Fibroblast of lung (primary cell): ENCODE results near the gene EREG. TPM values are rescaled to one million over a fixed set of nuclear protein-coding genes. Genes with fewer than 3 reads are reported as not detected.

Experiments used
- DNase-seq, 2 donors: peaks; one replicate each; pipeline versions ENCODE4 v3.0.0 to v3.0.0-alpha.2; 2010; ENCODE audit warnings: low read depth in 2 of 2
- H2AFZ ChIP-seq: 2 replicates; pipeline ENCODE4 v1.5.1; 2012; ENCODE audit warnings: low read length, control low read depth, inconsistent platforms
- H3K27ac ChIP-seq: 2 replicates; pipeline ENCODE4 v1.5.1; 2011; ENCODE audit warnings: low read length, control low read depth; ENCODE audit not compliant: insufficient read depth
- H3K27me3 ChIP-seq: 2 replicates; pipeline ENCODE4 v1.5.1; 2011; ENCODE audit warnings: mild to moderate bottlenecking, low read length; ENCODE audit not compliant: control insufficient read depth, insufficient read depth
- H3K36me3 ChIP-seq: 2 replicates; pipeline ENCODE4 v1.5.1; 2011; ENCODE audit warnings: low read length; ENCODE audit not compliant: control insufficient read depth, insufficient read depth
- H3K4me1 ChIP-seq: 2 replicates; pipeline ENCODE4 v1.5.1; 2011; ENCODE audit warnings: low read length; ENCODE audit not compliant: control insufficient read depth, insufficient read depth; ENCODE audit errors: extremely low read depth
- H3K4me2 ChIP-seq: 2 replicates; pipeline ENCODE4 v1.5.1; 2011; ENCODE audit warnings: low read length, control low read depth; ENCODE audit not compliant: insufficient read depth; ENCODE audit errors: extremely low read depth
- H3K4me3 ChIP-seq, 4 experiments: fragments of 200-600 bp in 1 of 4; sonication (generic) in 1 of 4; replicated peaks in 1 of 4; 2 replicates each; pipeline ENCODE4 v1.5.1; 2011 to 2016; ENCODE audit warnings: low read length in 4 of 4, low read depth in 3 of 4, mild to moderate bottlenecking in 3 of 4, control low read depth in 2 of 4, inconsistent platforms in 1 of 4, mixed read lengths in 1 of 4; ENCODE audit not compliant: insufficient read depth in 1 of 4; ENCODE audit errors: control extremely low read depth in 1 of 4
- H3K79me2 ChIP-seq: 2 replicates; pipeline ENCODE4 v1.5.1; 2012; ENCODE audit warnings: mild to moderate bottlenecking, low read length, inconsistent platforms; ENCODE audit not compliant: control insufficient read depth, insufficient read depth
- H3K9ac ChIP-seq: 2 replicates; pipeline ENCODE4 v1.5.1; 2011; ENCODE audit warnings: mild to moderate bottlenecking, low read length, control low read depth; ENCODE audit not compliant: insufficient read depth
- H3K9me3 ChIP-seq: 2 replicates; pipeline ENCODE4 v1.5.1; 2012; ENCODE audit warnings: low read depth, low read length; ENCODE audit not compliant: control insufficient read depth, insufficient read depth
- H4K20me1 ChIP-seq: 2 replicates; pipeline ENCODE4 v1.5.1; 2011; ENCODE audit warnings: low read length; ENCODE audit not compliant: control insufficient read depth, insufficient read depth; ENCODE audit errors: extremely low read depth
- CTCF ChIP-seq, 2 donors: IDR thresholded peaks in 1 of 2; conservative IDR thresholded peaks in 1 of 2; 1 replicate in 1 of 2; 2 replicates in 1 of 2; pipeline ENCODE4 v1.5.1; 2011 to 2012; ENCODE audit warnings: low read length in 2 of 2, control low read depth in 1 of 2, inconsistent platforms in 1 of 2, low read depth in 1 of 2, mild to moderate bottlenecking in 1 of 2
- EZH2 ChIP-seq: IDR thresholded peaks from 2 replicates; pipeline ENCODE4 v1.5.1; 2012; ENCODE audit warnings: low read length, control low read depth, mild to moderate bottlenecking; ENCODE audit errors: missing control alignments
- polyA plus RNA-seq, 2 donors: library from polyadenylated mRNA; depleted of rRNA in 1 of 2; stranded (reverse) in 1 of 2; unstranded in 1 of 2; fragments of >200 nt; gene quantifications; 2 replicates each; pipeline ENCODE4 v1.2.1, GENCODE V29; 2011 to 2012; ENCODE audit warnings: missing spikeins in 1 of 2
- total RNA-seq: library from RNA; depleted of rRNA; stranded (reverse); fragments of >200 nt; gene quantifications from 2 replicates; pipeline ENCODE4 v1.2.1, GENCODE V29; 2014

Gene EREG
- total and polyA plus RNA-seq, 2 donors (not counting 1 experiment from before 2014, with no cell fraction given): 0.41 to 9.9 TPM

GRCh38 chr4:74391346-74391745, 26.4 kb downstream of the EREG start:
- no peak overlapping the region for H3K27ac ChIP-seq
- H3K9ac ChIP-seq: no peak overlapping the region
- no peaks in the 10 kb centered on the region for H3K36me3 ChIP-seq
- peaks cover 7% of the 10 kb centered on the region for H3K4me1 ChIP-seq
- no peak overlapping the region for H2AFZ ChIP-seq
- no peak overlapping the region for H3K4me3 ChIP-seq
- H3K9me3 ChIP-seq: no peaks in the 10 kb centered on the region
- no peaks in the 10 kb centered on the region for H4K20me1 ChIP-seq
- DNase-seq: no peak
- TF ChIP-seq EZH2 (no peak), CTCF (conservative IDR thresholded peaks at IDR 0.05 in 1 of 2, IDR thresholded peaks at IDR 0.05 in 1 of 2; ENCODE audit: low read depth in 1 of 2, low read length in 2 of 2) (no peak)
- no peaks in the 10 kb centered on the region for H3K27me3 ChIP-seq
- no peak overlapping the region for H3K4me2 ChIP-seq
- H3K79me2 ChIP-seq: no peaks in the 10 kb centered on the region

GRCh38 chr4:74391890-74392475, 27.0 kb downstream of the EREG start:
- Histone ChIP-seq H2AFZ (no peak overlapping the region), H3K27ac (no peak overlapping the region), H3K36me3 (no peaks in the 10 kb centered on the region), H3K4me2 (no peak overlapping the region), H3K79me2 (no peaks in the 10 kb centered on the region), H3K27me3 (no peaks in the 10 kb centered on the region), H3K9ac (no peak overlapping the region), H3K9me3 (no peaks in the 10 kb centered on the region), H3K4me1 (peaks cover 7% of the 10 kb centered on the region), H3K4me3 (no peak overlapping the region), H4K20me1 (no peaks in the 10 kb centered on the region)
- no peak for TF ChIP-seq CTCF (conservative IDR thresholded peaks at IDR 0.05 in 1 of 2, IDR thresholded peaks at IDR 0.05 in 1 of 2; ENCODE audit: low read depth in 1 of 2, low read length in 2 of 2)
- TF ChIP-seq EZH2: no peak
- peak in 1 of 2 donors; percentile 30 for DNase-seq

- Histone ChIP-seq H2AFZ (no peak overlapping the region), H3K36me3 (no peaks in the 10 kb centered on the region), H3K4me3 (no peak overlapping the region), H3K9ac (no peak overlapping the region), H3K27me3 (no peaks in the 10 kb centered on the region), H3K79me2 (no peaks in the 10 kb centered on the region), H3K9me3 (no peaks in the 10 kb centered on the region), H4K20me1 (no peaks in the 10 kb centered on the region), H3K4me2 (no peak overlapping the region), H3K27ac (no peak overlapping the region), H3K4me1 (peaks cover 7% of the 10 kb centered on the region)
- peak; percentile 83 to 90 for DNase-seq
- no peak for TF ChIP-seq CTCF (conservative IDR thresholded peaks at IDR 0.05 in 1 of 2, IDR thresholded peaks at IDR 0.05 in 1 of 2; ENCODE audit: low read depth in 1 of 2, low read length in 2 of 2)
- no peak for TF ChIP-seq EZH2
These were observed 29.7 kb downstream of the EREG start for GRCh38 chr4:74394476-74395136.
